SW480 (cell line): ENCODE measurements around the gene TSPAN11.
"Not testable (repeated sequence)": the region's sequence is repeated elsewhere in the genome, so short reads cannot be mapped to it uniquely, and the experiment has no call there.

Experiments used
- DNase-seq: peaks from one replicate; pipeline ENCODE4 v3.0.0-alpha.2; 2016; ENCODE audit warnings: low spot score

Gene TSPAN11, protein sequence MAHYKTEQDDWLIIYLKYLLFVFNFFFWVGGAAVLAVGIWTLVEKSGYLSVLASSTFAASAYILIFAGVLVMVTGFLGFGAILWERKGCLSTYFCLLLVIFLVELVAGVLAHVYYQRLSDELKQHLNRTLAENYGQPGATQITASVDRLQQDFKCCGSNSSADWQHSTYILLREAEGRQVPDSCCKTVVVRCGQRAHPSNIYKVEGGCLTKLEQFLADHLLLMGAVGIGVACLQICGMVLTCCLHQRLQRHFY

DNA sequence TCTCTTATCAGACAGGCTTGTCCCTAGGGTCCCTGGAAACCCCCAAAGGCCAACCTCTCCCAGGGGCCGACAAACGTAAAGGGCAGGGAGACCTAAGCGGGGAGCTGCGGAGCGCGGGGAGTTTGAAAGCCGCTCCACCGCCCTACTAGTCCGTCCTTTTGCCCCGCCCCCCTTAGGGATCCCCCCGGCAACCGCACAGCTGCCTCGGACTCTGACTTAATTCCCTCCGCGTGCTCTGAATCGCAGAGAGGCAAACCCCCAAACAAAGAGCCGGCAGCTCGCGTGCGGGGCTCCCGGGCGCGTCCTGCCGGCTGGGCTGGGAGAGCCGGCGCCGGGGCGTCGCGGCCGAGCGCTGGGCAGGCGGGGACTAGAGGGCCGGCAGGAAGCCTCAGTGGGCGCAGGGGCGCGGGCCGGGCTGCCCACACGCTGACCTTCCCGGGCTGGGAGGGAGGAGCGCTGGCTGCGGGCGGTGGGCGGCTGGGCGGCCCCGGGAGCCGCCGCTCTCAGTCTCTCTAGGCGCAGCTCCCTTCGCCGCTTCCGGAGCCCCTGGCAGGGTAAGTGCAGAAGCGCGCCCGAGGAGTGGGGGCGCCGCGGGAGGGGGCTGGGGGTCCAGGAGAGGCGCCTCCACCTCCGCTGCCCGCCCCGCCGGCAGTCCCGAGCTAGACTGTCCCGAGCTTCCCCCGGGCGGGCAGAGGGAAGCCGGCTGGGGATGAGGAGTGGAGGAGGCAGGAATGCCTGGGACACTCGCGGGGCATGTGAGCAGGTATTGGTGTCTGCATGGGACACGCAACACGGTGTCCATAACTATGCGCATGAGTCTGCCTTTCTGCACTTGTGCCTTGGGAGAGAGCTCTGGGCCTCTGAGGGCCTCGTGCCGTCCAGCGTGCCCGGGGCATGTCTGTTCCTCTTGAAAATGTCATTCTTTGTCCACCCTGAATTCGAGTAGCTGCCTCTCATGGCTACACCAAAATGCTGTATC, at the start of gene TSPAN11:
Gene TSPAN11, plus strand, starts transcription at position 506 of the 979 bp plus-strand sequence. CDS start 27,244 bp downstream, outside the sequence.
- DNase-seq = no peak

DNA sequence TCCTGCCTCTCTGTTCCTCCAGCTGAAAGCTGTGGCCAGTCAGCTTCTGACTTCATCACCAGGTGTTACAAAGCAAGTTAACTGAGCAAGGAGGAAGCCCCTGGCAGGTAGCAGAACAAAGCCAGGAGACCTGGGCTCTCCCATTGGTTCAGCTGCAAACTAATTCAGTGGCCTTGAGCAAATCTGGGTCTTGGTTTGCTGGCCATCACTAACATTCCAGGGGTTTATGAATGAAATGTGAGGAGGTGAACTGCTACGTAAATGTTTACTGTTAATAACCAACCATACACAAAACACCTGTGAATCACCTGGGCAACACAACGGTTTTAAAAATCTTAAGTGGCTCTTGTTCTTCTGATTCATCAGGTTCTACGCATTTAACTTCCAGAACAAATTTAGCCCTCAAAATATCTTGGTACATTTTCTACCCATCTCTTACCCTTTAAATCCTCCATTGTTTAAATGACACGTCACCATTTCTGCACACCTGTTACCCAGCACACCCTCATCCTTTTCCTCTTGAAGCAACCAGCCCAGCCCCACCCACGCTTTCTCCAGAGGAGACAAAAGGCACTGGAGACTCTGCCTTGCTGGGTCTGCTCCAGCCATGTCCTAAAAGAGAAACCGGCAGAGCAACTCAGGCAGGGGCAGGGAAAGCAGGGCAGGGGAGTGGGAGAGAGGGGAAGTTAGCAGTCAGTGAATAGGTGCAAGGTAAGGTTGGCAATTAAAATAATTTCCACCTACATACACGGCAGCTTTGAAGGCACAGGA, 49.3 kb upstream of the TSPAN11 start:
- peak; percentile 13 for DNase-seq

DNA sequence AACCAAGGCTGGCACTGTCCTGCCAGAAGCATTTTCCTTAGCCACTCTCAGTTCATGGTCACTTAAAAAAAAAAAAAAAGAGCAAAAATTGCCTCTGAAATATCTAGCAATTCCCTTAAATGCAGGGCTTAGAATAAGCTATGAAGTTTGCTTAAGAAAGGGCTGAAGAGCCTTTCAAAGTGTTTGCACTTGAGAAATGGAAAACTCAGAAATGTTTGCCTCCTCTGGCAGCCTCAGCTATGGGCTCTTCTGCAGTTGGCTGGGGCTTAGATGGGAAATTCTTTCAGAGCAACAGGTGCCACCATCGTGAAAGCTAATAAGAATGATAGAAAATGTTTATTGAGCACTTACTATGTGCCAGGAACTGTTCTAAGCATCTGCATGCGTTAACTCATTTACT, 48.5 kb upstream of the TSPAN11 start:
- no peak for DNase-seq

DNA sequence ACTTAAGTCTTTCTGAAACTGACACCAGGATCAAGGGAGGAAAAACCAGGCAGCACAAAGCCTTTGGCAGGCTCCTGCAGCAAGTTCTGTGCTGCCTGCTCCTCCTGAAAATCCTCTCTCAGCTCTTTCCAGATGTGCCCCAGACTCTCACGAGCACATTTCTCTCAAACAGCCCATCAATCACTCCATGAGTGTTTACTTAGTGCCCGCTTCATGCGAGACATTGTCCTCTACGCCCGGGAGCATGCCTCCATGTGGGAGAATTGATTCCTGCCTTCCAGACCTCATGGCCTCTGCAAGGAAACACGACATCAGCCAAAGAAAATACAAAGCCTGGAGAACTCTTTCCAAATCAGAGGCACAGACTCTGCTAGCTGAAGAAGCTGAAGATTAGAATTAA, 46.5 kb upstream of the TSPAN11 start:
- DNase-seq = no peak

DNA sequence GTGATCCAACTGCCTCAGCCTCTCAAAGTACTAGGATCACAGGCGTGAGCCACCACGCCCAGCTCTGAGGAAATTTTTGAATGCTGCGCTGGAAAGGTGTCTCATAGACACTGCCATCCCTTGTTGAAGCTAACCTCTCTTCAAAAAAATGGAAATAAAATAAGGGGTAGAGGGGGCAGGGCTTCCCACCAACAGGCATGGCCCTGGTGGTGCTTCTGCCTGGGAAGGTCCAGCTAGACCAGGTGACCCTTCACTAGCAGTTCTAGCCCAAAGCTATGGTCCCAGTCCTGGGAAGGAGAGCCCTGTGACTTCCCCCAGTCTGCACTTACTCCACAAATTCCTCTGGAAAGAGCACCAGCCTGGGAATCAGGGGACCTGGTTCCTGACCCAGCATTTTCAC, 45.7 kb upstream of the TSPAN11 start:
- no peak for DNase-seq

DNA sequence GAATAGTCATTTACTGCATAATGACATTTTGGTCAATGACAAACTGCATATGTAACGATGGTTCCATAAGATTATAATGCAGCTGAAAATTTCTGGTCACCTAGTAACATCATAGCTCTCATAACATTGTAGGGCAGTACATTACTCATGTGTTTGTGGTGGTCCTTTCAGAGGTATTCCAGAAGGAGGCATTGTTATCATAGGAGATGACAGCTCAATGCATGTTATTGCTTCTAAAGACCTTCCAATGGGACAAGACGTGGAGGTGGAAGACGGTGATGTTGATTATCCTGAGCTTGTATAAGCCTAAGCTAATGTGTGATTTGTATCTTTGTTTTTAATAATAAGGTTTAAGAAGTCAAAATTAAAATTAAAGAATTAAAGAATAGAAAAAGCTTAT, 43.8 kb upstream of the TSPAN11 start:
- peak; percentile 16 for DNase-seq

DNA sequence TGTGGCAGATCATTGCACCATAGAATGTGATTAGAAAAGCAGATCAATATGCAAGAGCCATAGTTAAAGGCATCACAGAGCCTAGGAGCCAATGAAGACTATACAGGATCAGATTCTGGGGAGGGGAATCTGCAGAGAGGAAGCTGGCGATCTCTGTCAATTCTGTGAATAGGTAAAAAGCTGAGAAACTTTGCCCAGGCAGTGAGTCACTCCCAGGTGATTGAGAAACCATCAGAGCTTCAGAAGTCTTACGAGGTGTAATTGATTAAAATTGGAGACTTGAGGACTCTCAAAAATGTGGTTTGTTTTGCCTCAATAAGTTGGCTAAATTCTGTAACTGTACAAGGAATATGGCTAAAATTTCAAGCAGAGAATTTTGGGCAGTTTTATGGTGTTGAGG, 41.7 kb upstream of the TSPAN11 start:
- no peak for DNase-seq

DNA sequence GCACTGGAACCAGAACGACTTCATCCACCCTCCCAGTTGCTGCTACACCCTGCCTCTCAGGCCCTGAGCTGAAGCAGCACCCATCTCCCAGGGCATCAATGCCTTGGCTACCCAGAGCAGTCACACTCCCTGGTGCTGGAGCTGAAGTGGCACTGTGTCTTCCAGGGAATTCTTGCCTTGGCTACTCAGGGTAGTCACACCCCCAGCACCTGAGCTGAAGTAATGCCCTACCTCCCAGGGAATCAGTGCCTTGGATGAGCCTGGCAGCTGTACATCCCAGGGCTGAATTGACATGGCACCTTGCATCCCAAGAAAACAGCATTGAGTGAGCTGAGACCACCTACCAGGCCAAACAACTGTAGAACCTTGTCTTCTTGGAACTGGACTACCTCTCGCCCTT, 41.2 kb upstream of the TSPAN11 start:
- no peak for DNase-seq

DNA sequence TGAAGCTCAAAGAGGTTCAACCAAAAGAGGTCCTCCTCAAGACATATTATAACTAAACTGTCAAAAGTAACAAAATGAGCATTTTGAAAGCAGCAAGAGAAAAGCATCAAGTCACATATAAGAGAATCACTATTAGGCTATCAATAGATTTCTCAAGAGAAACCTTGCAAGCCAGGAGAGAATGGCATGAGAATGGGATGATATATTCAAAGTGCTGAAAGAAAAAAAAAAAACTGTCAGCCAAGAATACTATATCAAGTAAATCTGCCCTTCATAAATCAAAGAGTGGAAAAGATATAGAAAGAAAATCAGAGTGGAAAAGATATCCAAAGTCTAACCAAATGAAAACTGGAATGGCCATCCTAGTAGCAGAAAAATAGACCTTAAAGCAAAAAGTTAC, 39.3 kb upstream of the TSPAN11 start:
- DNase-seq = no peak

DNA sequence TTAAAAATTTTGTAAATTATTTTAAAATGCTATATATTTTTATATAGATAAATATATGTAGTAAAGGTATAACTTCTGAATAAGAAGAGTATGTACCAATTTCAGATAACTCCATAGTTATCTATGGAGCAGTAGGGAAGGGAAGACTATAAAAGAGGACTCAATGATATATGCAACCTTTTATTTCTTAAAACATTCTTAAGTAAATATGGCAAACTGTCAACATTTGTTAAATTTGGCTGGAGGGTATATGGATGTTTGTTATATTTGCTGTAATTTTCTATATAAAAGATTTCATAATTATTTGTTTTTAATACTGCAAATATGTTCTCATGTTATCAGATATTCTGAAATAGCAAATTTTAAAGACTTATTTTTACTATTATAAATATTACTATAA, 38.3 kb upstream of the TSPAN11 start:
- DNase-seq = no peak

DNA sequence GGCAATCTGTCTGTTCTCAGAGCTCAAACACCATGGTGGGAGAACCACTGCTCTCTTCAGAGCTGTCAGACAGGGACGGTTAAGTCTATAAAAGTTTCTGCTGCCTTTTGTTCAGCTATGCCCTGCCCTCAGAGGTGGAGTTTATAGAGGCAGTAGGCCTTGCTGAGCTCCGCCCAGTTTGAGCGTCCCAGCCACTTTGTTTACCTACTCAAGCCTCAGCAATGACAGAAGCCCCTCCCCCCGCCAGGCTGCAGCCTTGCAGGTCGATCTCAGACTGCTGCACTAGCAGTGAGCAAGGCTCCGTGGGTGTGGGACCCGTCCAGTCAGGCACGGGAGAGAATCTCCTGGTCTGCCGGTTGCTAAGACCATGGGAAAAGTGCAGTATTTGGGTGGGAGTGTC, 32.0 kb upstream of the TSPAN11 start:
- DNase-seq = not testable (repeated sequence)

DNA sequence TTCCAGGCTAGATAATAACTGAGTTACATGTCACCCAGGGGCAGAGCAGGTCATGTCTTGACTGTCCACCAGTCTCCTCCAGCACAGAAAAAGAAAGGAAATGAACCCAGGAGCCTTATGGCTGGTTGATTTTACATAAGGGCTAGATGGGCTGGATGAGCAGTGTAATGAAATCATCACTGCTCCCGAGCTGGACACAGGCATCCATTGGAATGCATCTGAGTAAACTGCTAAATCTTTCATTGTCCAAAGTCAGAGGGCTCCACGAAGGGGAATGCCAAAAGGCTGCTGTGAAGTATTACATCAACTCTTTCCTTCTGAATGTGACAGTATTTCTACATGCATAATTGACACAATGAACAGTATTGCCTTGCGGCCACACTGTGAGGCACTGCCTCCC, 30.1 kb upstream of the TSPAN11 start:
- DNase-seq = no peak

DNA sequence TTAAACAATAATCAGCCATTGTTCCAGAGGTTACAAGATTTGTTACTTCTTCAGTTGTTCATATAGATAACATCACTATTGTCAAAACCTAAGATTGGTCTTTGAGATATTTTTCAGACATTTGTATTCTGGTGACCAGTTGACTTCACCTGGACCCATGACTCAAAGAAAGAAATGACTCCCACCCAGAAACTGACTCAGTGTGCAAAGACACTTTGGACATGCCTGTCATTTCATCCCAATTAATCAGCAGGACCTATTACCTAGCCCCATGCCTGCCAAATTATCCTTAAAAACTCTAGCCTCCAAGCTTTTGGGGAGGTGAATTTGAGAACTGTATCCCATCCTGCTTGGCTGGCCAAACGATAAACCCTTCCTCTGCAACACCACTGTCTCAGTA, 27.7 kb upstream of the TSPAN11 start:
- no peak for DNase-seq

DNA sequence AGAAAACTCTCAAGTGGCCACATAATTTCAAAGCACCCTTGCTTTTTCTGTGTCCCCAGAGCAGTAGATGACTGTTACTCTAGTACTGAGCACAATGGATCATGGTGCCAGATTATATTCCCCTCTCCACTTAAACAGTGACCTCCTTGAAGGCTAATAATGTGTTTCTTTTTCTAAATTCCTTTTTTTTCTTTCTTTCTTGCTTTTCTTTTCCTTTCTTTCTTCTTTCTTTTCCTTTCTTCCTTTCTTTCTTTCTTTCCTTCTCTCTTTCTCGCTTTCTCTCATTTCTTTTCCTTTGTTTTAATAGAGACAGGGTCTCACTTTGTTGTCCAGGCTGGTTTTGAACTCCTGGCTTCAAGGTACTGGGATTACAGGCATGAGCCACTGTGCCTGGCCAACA, 26.2 kb upstream of the TSPAN11 start:
- no peak for DNase-seq

DNA sequence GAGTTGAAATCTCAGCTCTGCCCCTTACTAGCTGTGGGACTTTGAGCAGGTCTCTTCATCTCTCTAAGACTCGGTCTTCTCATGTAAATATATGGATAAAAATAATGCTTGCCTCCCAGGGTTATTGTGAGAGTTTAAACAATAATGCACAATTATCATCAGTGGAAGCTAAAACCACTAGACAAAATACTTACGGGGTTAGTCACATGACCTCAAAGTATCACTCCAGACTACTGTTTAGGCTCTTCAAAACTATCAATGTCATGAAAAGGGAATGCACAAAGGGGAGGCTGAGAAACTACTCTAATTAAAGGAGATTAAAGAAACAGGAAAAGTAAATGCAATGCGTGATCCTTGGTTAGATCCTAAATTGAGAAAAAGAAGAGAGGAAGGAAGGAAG, 24.5 kb upstream of the TSPAN11 start:
- DNase-seq = no peak

DNA sequence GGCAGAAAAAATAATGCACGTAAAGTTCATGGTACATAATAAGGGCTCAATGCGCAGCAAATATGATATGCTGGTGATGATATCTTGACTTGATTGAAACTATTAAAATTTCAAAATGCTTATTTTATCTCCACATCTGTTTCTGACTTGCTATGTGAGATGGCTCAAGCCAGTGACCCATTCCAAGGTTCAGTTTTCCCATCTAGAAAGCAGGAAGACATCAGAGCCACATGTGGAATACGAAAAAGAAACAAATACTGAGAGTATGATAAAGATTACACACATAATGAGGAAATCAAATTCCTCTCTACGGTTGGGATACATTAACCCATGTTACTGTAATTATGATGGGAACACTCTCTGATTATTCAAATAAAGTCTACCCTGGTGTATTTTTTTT, 24.0 kb upstream of the TSPAN11 start:
- no peak for DNase-seq

DNA sequence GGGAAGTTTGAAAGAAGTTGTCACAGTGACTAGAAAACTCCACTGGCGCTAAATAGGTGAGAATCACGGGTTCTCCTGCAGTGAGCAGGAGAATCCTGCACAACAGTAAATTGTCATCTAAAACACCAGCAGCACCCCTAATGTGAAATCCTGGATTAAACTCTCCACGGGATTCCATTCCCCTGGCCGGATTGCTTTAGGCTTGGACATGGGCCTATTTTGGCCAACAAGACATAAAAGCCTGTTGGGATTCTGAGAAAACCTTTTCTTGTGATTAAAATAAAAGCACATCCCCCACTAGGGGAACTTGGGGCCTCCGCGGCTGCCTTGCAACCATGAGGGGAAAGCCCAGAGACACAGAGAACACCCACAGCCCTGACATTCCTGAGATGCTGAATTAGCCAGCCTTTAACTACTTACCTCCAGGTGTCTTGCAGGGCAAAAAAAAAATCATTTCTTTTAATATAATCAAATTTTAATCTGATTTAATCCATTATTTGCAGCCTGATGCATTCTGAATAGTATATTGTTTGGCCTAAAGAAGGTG, 21.0 kb upstream of the TSPAN11 start:
- no peak for DNase-seq

DNA sequence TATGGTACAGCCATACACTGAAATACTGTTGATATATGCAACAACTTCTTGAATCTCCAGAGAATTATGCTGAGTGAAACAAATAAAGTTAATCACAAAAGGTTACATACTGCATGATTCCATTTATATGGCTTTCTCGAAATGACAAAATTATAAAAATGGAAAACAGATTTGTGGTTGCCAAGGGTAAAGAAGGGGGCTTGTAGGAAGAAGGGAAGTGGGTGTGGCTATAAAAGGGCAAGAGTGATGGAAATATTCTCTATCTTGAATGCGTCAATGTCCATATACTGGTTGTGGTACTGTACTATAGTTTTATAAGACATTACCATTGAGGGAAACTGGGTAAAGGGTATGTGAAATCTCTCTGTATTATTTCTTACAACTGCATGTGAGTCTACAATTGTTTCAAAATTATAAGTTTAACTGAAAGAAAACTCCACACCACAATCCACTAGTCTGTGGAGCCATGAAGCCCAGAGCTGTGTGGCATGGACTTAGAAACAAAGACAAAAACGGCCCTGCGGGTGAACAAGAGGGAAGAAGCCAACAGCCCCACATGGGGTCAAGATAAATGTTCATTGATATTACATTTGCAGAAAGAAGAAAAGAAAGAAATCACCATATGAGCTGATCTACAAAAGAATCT, 18.3 kb upstream of the TSPAN11 start:
- DNase-seq = no peak

DNA sequence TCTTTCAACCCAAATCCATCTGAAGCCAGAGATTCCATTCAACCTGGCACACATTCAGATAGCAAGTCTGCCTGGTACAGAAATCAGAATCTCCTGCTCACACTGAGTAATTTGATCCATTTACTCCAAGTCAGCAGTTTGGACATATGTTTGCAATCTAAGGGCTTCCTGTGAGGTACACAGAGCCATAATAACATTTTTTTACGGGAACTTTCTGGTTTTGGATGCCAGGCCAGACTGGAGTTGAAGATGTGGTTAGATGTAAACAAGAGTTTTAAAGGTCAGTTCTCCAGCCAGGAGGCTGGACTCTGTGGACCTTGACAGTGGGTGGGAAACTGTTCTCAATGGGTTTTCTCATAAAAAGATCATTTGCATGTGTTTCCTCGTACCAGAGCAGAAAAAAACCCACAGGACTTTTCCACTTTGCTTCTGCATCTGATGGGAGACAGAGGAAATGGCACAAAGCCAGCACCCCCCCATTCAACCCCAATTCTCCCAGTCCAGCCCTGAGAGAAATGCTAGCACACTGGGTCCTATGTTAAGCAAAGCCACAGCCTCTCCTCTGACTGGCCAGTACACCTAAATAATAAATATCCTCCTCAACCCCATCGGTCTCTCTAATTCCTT, 17.7 kb upstream of the TSPAN11 start:
- DNase-seq = no peak

DNA sequence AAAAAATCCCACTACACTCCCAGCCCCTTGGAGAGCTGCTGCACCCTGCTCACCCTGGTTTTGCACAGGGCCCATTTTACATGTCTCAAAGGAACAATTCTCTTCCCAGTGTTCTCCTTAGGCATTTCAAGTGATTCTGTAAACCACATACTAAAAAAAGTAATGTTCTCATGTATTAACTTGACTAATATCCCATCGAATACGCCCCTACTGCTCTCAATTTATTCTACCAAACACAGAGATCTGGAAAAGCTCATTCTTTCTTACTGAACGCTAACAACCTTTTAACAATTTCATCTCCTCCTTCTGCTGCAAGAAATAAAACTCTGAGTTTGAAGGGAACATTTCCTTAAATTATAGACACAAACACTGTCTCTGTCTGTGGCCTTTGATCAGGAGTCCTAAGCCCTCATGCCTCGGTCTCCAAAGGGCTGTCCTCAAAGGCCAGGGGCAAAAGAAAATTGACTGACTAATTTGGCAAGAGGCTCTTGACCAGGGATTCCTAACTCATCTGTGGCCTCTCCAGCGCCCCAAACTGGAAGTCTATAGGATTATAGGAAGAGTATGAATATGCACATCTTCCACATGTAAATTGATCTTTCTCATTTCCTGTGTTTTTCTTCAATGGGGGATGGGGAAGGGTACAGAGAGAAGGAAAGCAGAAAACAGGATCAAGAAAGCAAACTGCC, 17.1 kb upstream of the TSPAN11 start:
- no peak for DNase-seq

DNA sequence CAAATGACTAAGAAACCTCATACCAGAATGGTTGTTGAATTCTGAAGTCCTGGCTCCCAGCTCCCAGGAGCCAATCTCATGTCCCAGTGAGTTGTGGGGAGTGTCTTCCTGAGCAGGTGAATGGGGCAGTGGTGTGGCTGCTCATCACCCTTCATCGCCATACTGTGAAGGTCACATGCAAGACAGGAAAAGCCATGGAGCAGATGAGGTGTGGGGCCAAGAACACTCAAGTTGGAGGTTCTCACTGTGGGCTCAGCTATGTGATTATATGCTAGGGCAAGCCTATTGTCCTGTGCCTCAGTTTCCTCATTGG, 16.6 kb upstream of the TSPAN11 start:
- no peak for DNase-seq
